SHP77 (cell line): Measurements from ENCODE around the gene PSME3.

ENCODE experiments used
- DNase-seq, 2 experiments: peaks; one replicate each; lab custom pipeline; 2025; lab: John Stamatoyannopoulos, UW

PSME3 gene

DNA sequence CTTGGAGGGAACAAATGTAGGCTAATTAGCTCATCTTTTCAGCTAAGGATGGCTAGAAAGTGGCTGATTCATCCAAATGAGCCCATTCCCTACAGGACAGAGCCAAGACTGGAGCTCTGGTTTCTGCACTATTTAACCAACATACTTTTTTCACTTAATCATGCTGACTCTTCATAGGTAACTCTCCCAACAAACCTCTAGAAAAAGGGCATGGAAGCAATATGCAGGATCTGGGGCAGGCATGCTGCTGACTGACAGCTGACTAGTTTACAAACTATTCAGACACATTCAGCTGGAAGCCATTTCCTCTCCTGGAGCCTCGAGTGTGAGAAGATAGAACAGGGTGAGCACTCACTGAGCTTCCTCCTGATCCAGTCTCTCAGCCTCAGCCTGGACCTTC, 15.3 kb upstream of the PSME3 start:
- DNase-seq = no peak

DNA sequence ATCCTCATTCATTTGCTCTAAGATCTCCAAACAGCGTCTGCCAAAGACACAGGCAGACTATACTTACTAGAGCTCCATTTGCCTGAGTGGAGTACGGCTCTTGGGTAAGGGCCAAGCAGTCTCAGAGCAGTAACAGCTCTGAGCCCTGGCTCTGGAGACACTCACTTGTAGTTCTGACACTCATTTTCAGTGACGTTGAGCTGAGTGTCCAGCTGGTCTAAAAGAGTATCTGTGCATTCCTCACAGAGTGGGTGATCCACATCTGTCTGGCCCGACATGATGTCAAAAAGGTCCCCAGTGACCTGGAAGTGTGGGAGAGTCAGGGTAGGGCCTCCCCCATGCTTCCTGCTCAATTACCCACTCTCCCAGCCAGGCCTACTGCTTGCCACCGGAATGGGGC, 14.8 kb upstream of the PSME3 start:
- DNase-seq = no peak

DNA sequence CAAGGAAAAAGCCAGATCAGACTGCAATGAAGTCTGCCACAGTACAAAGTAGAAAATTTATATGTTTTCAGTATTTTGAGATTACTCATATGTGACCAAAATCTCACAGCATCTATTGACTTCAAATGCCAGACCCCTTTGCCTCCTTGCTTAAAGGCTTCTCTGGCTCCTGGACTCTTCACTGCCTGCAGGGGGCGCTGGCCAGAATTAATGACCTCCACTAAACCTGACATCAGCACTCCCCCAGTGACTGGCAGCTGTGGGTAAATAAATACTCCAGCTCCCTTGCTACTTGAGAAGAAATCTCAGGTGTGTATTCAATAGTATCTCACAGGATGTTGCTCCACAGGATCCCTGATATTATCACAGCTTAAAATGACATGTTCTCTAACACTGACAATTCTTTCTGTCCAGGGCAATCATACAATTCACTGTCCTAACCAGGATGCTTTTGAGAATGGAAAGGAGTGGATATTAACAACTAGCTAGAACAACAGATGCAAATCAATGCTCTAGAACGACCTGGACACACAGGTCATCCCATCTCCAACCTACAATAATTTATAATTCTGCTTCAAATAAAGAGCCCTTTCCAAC, 13.2 kb upstream of the PSME3 start:
- DNase-seq = peak; percentile 71 to 86

DNA sequence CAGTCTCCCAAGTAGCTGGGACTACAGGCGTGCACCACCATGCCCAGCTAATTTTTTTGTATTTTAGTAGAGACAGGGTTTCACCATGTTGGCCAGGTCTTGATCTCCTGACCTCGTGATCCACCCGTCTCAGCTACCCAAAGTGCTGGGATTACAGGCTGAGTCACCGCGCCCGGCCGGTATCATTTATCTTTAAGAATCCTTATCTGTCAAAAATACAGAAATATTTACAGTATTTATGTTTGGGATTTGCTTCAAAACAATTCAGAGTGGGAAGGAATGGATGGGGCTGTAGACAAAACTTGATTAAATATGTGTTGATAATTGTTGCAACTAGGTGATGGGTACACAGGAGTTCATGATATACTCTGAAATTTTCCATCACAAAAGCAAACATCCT, 12.0 kb upstream of the PSME3 start:
- no peak for DNase-seq

DNA sequence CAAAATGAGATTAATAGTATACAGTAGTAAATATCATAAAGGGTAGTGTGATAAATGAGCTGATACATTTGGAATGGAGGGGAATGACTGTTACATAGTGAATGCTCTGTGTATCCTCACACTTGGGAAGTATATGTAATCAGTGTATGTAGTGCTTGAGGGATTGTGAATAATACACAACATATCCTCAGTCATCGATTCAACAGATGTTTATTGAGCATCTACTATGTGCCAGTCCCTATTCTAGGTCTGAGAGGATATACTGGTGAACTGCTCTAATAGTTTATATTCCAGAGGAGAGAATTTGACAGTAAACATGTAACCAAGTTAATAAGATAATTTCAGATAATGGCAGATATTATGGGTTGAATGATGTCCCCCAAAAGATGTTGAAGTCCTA, 5.7 kb upstream of the PSME3 start:
- no peak for DNase-seq

DNA sequence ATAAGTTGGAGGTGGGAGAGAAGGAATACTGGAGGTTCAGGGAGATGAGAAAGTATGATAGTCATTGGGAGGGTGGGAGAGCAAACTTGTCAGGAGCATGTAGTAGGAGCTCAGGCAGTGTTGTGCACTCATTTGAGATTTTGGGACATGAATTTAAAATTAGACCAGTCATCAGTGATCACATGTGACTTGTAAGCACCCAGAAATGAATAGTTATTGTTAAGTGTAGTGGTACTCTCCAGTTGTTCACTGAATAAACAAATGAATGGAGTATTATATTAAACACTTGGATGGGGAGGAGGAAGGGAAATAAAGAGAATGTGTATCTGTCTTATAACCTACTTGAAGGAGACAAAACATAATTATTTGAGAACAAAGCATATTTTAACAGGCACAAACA, 2.2 kb upstream of the PSME3 start:
- DNase-seq = no peak

DNA sequence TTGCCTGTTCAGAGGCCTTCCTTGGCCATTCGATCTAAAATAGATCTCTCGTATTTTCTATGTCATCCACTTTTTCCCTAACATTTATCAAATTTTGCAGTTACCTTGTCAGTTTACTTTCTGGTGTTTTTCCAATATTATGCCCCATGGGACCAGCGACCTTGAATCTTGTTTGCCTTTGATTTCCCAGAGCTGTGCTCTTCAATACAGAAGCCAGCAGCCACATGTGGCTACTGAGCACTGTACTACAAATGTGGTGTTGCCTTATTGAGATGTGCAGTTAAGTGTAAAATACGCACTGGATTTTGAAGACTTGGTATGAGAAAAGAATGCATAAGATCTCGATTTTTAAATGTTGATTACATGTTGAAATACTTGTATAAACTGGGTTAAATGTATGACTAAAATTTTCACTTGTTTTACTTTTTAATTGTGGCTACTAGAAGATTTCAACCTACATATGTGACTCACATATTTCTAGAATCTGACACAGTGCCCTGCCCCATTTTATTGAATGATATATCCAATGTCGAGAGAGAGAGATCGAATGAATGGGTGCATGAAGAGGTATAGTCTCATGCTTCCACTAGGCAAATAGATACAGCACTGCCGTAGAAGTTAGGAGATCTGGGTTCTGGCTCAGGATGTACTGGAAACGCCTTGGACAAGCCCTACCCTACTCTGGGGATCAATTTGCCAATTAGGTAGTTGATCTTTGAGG, 824 bp upstream of the PSME3 start:
- DNase-seq = no peak

DNA sequence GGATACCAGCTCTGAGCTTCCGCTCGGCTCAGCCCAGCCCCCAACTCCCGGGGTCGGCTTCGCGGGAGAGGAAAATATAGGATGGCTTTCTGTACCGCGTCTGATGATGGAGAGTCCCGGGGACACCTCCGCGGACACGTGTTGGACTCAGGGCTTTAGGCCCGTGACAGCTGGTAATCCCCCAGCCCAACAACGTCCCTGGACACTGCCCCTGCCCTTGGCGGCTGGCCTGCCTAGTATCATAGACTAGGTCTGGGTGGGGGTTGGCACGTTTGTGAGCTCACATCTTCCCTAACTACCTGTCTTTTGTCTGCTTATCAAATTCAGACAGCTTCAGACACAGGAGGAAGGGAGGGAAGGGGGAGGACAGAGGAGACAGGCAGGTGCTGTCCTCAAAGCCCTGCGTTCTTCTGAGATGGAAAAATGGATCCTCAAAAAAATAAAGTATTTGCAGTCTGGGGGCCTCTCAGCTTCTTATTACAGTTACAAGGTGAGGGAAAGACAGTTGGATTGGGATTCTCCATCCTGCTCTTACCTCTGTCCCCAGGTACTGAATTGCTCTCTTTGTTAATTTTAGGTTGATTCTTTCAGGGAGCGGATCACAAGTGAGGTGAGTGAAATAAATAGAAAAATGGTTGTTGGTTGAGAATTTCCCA, 698 bp downstream of the PSME3 start:
- no peak for DNase-seq

DNA sequence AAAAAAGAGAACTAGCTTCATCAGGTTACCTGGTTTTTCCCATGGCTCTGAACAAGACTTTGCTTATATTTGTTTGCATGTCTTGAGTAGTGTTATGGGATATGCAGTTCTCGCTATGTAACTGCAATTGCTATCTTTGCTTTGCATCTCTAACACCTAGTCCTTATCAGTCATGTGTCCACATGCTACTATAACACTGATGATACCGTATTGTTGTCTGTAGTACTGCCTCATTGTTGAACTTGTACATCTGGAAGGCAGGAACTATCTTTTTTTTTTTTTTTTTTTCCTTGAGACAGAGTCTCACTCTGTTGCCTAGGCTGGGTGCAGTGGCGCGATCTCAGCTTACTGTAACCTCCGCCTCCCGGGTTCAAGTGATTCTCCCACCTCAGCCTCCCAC, 2.5 kb downstream of the PSME3 start:
- no peak for DNase-seq

DNA sequence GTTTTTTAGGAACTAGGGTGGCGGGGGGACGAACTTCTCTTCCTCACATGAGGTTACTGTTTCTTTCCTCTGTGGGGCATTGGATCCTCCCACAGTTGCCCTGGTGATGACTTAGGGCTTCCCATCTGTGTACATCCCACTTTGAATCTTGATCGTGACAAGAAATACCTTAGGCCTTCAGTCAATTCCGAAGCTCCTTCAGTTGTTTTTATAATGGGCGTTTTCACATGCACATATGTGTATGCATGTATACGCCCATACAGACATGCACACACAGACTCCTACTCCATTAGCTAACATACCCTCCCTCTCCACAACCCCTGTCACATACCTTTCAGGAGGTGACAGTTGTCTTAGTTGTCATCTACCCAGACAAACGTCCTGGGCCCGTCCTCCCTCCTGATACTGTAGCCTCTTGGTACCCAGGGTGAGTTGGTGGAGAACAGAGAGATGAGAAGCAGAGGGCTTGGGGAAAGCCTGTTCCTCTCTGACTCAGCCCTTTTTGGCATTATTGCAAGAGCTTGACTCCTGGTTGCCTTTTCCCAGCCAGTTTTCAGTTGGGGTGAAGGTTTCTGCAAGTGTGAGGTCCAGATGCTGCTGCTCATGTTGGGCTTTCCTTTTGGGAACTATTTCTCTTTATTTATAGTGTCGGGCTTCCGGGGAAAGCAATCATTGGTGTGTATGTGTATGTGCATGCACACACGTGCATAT, 8.9 kb downstream of the PSME3 start:
- DNase-seq = no peak

DNA sequence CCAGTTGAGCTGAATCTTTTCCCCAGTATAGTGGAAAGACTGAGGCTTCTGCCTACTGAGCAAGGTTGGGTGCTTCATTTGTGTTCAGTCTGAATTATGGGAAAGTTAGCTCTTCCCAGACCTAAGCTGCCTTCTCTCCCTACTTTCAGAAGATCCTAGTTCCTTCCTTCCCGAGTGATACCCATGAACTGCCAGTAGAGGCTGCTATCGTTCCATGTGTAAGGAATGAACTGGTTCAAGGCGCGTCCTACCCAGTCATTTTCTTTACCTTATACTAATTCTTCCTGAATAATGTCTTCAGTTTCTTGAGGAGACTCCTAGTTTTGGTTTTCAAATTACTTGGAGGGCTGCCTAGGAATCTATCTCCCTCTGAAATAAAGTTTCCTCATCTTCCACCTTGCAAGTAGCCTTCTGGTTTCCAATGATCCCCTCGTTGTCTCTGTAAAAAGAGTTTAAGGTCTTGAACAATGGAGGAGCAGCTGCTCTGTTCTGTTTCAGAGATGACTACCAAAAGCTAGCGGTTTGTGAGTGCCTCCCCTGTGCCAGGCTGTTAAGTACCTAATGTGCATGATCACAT, 10.2 kb downstream of the PSME3 start:
- DNase-seq = peak; percentile 31 to 61

DNA sequence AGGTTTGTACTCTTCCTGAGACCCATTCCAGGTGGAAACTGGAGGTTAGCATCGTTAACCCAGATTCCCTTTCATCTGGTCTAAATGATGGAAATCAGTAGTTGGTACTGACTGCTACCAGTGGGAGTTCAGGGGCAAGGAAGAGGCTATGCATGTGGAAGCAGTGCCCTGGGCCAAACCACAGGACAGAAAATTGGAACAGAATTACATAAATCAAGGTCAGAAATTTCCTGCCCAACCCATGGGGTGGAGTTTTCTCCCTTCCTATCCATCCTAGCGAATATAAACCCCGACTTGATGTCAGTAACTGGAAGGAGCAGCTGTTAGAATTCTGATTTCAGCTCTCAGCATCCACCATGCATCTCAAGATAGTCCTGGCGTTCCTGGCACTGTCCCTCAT, 11.1 kb downstream of the PSME3 start, which contains the start of gene AOC2:
Gene AOC2, plus strand, starts transcription at position 310 of the 400 bp plus-strand sequence. Its CDS starts 47 bp downstream, at position 357.
- DNase-seq = no peak

DNA sequence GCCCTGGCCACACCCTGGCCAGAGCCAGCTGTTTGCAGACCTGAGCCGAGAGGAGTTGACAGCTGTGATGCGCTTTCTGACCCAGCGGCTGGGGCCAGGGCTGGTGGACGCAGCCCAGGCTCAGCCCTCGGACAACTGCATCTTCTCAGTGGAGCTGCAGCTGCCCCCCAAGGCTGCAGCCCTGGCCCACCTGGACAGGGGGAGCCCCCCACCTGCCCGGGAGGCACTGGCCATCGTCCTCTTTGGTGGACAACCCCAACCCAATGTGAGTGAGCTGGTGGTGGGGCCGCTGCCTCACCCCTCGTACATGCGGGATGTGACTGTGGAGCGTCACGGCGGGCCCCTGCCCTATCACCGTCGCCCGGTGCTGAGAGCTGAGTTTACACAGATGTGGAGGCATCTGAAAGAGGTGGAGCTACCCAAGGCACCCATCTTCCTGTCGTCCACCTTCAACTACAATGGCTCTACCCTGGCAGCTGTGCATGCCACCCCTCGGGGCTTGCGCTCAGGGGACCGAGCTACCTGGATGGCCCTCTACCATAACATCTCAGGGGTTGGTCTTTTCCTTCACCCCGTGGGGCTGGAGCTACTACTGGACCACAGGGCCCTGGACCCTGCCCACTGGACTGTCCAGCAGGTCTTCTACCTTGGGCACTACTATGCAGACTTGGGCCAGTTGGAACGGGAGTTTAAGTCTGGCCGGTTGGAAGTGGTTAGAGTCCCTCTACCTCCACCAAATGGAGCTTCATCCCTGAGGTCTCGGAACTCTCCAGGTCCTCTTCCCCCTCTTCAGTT, 11.8 kb downstream of the PSME3 start:
- no peak for DNase-seq

DNA sequence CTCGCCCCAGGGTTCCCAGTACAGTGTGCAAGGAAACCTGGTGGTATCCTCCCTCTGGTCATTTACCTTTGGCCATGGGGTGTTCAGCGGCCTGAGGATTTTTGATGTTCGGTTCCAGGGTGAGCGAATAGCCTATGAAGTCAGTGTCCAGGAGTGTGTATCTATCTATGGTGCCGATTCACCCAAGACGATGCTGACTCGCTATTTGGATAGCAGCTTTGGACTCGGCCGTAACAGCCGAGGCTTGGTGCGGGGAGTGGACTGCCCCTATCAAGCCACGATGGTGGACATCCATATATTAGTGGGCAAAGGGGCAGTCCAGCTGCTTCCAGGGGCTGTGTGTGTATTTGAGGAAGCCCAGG, 12.3 kb downstream of the PSME3 start:
- no peak for DNase-seq

DNA sequence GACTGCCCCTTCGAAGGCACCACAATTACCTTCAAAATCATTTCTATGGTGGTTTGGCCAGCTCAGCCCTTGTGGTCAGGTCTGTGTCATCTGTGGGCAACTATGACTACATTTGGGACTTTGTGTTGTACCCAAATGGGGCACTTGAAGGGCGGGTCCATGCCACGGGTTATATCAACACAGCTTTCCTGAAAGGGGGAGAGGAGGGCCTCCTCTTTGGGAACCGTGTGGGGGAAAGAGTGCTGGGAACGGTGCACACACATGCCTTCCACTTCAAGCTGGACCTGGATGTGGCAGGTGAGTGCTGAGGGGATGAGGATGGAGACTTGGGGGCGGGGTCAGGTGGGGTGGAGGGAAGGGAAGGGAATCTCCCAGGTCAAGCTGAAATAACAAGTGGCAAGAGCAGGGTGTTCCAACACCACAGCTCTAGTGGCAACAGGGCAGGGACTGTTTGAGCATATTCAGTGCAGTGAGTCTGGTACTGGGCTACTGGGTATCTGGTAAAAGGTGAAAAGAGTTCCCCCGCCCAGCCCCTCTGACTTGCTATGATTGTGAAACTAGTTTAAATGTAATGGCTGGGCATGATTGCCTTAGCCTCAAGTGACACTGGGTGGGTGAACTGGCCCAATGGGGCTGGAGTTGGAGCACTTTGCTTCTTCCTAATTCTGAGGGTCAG, 12.9 kb downstream of the PSME3 start:
- no peak for DNase-seq

DNA sequence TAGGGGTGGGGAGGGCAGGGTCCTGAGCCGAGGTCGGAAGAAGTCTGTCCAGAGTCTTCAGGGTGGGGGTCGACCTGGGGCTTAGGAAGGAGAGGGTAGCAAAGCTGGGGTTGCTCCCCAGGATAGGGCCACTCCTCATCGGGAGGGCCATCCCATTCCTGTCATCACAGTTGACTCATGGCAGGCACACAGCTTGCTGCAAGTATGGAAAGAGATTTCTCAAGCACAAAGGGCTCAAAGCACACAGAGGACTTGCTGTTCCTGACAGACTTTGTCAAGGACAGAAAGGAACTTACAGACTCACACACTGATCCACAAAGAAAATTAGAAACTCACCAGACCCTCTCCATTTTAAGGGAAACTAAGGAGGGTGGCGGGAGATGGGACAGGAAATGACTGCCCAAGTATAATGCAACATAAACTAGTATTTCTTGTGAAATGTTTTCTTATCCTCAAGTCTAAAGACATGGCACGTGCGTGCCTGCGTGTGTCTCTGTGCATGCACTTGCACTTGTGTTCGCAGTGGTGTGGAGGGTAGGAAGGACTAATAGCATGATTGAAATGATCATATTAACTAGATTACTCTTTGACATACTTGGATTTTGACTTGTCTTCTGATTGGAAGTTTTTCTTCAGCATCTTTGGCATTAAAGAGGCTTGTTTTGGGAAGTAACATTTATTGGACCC, 13.5 kb downstream of the PSME3 start:
- no peak for DNase-seq

DNA sequence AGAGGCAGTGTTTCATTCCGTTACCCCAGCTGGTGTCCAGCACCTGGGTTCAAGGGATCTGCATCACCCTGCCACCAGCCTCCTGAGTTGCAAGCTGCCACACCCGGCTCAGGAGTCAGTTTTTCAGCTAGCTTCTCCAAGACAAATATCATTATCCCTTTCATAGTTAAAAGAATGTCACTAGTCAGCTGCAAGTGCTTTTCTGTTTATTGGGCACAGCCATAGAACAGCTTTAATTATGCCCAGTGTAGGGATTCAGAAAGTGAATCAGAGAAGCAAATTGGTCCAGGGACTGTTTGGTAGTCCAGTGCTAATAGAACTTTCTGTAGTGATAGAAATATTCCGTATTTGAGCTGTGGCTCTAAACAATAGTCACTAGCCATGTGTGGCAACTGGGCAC, 14.9 kb downstream of the PSME3 start:
- no peak for DNase-seq

DNA sequence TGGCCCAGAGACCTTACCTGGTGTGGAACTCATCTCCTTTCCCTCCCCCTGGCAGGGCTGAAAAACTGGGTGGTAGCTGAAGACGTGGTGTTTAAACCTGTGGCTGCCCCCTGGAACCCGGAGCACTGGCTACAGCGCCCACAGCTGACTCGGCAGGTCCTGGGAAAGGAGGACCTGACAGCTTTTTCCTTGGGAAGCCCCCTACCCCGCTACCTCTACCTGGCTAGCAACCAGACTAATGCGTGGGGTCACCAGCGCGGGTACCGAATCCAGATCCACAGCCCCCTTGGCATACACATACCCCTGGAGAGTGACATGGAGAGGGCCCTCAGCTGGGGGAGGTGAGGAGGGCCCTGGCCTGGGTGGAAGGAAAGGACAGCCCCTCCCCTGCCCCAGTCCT, 15.8 kb downstream of the PSME3 start:
- no peak for DNase-seq

DNA sequence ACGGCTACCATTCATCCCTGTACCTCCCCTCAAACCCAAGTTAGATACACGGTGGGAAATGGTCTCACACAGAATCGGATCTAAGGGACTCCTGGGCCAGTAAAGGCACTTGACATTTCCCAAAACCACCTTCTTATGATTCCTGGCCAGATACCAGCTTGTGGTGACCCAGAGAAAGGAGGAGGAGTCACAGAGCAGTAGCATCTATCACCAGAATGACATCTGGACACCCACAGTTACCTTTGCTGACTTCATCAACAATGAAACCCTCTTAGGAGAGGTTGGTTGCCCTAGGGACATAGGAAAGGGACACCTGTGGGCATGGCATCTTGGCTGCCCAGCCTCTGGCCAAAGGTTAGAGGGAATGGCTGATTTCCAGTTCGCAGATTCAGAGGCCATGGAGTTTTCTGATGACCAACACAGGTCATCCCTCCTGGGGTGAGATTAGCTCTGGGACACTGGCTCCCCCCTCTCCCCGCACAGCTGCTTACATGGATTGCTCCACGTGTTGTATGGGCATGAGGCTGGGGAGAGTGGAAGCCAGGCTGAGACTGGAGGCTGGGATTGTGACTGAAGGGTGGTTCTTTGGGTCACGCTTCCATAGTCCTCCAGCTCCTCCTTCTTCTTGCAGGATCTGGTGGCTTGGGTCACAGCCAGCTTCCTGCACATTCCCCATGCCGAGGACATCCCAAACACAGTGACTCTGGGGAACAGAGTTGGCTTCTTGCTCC, 16.4 kb downstream of the PSME3 start:
- DNase-seq = no peak

DNA sequence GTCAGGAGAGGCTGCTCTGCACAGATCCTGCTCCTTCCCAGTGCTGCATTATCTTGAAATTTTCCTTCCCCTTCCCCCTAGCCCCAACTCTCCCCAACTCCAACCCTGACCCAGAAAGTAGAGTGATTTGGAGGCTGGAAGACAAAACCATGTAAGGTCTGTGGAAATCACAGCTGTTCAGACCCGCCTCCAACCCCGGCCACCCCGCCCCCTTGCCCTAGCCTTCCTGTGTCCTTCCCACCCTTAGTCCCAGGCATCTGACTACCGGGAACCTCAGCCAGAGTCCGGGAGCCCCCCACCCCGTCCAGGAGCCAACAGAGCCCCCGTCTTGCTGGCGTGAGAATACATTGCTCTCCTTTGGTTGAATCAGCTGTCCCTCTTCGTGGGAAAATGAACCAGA, 17.8 kb downstream of the PSME3 start, which contains the start of gene AOC3:
Gene AOC3, plus strand, starts transcription at position 246 of the 400 bp plus-strand sequence. Its CDS starts 145 bp downstream, at position 391.
- DNase-seq = no peak
